HEK293T (cell line): ENCODE measurements around the gene MGAT4C.

Source experiments
- ARNT ChIP-seq: fragments of 450-650 bp; IDR thresholded peaks from 2 replicates; pipeline ENCODE4 v1.6.1; 2017; ENCODE audit warnings: mild to moderate bottlenecking
- BHLHE40 ChIP-seq: fragments of 450-650 bp; IDR thresholded peaks from 2 replicates; pipeline ENCODE4 v1.6.1; 2016; ENCODE audit warnings: mild to moderate bottlenecking, moderate library complexity, borderline replicate concordance
- FOXM1 ChIP-seq: fragments of 450-650 bp; IDR thresholded peaks from 2 replicates; pipeline ENCODE4 v1.6.1; 2017; ENCODE audit warnings: mild to moderate bottlenecking, borderline replicate concordance
- LEF1 ChIP-seq: fragments of 450-650 bp; IDR thresholded peaks from 2 replicates; pipeline ENCODE4 v1.6.1; 2017; ENCODE audit warnings: mild to moderate bottlenecking, borderline replicate concordance

DNA sequence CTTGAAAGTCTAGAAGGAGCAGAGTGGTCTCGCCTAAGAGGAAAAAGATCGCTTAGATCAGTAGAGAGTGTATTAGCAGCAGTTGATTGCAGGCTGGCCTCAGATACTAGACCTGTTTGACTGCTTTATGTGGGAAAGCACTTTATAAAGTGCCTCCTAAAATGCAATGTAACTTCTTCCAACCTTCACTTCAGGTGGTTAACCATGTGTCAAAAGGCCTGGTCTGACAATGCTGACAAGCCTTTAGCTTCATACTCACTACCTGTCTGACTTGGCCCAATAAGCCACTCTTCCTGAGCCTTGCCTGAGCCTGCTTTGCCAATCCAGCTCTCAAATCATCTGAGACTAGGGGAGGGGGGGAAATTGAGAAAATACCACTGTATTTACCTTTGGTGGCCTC is 14.6 kb downstream of the MGAT4C start:
- no peak for TF ChIP-seq FOXM1
- TF ChIP-seq ARNT, result no peak
- TF ChIP-seq BHLHE40, result no peak
- TF ChIP-seq LEF1, result no peak
